ENCODE results near the gene TPRG1. TPM values are rescaled to one million over a fixed set of nuclear protein-coding genes. Genes with fewer than 3 reads are reported as not detected.

Gene TPRG1
- total RNA-seq, 1 experiment from 2014 or later: 0.04 TPM

DNA sequence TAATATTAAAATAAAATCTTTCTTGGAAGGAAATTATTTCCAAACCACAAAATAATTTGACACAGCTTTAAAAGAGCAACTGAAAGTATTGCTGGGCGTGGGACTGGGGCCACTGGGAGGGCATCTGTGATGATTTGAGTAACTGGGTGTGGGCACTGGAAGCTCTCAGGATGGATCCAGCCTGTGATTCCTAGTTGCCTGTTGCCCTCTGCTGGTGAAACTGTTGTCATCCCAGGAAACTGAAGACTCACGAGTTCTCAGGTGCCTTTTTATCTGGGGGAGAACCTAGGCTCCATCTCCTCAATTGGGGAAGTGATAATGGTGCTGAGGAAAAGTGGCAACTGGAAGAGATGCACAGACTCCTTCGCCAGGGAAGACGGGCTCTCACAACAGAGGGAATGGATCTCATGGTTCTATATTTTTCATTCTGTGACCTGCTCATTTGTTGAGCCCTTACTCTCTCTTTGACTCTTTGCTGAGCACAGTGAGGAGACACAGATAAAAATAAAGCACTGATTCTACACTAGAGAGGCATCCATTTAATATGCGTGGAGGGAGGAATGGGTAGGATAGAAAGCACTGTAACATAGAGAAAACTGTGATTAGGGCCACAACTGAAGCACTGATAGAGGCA, 61.6 kb downstream of the TPRG1 start:
- Histone ChIP-seq H3K36me3 (no peaks in the 10 kb centered on the region), H3K4me1 (no peaks in the 10 kb centered on the region), H3K27ac (no peak overlapping the region), H3K9me3 (replicated peaks) (no peaks in the 10 kb centered on the region), H3K27me3 (no peaks in the 10 kb centered on the region), H3K4me3 (no peak overlapping the region)
- DNase-seq: peak; percentile 12 to 49

DNA sequence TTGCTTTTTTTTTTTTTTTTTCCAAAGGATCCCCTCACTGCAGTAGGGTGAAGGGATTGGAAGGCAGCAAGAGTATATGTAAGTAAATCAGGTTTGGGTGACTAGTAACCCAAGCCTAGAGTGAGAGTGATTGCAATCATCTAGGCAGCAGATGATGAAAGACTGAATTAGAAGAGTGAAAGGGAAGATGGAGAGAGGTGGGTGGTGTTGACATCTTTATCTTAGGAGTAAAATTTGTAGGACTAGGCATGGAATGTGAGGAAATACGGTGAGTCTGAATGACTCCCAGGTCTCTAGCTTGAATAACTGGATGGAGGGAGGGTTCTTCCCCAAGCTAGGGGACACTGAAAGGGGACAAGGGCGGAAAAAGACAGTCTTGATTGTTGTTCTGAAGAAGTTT, 63.4 kb downstream of the TPRG1 start:
- Histone ChIP-seq H3K4me1 (no peaks in the 10 kb centered on the region), H3K36me3 (no peaks in the 10 kb centered on the region), H3K27ac (no peak overlapping the region), H3K27me3 (no peaks in the 10 kb centered on the region), H3K9me3 (replicated peaks) (no peaks in the 10 kb centered on the region), H3K4me3 (no peak overlapping the region)
- no peak for DNase-seq

DNA sequence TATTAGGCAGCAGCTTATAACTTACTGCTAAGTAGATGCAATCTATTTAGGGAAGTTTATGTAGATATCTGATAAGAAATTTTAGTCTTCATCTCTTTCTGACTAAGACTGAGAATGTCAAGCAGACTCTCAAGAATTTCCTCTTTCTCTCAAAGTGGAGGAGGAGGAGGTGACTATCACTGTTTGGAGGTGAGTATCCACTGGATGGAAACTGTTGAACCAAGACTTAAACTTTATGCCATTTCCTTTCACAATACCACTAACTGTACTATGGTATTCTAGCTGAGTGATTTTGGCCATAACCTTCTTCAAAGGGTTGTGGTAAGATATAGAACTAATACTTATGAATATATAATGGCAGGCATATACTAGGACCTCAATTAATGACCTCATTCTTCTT, 64.6 kb downstream of the TPRG1 start:
- no peak overlapping the region for H3K4me3 ChIP-seq
- no peak for DNase-seq

DNA sequence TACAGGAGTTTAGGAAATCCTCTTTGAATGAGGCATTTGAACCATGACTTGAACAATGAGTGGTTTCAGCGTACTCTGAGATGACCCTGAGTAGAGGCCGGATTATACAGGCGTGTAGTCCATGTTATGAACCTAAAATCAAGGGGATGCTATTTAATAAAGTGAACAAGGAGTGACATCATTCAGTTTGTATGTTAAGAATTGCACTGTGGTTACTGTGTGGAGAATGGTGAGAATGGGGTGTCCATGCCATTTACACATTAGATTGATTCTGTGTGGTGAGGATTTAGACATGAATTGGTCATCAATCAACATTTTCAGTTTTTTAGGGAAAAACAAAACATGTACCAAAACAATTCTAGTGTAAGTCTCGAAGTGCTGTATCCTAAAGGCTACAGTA, 65.8 kb downstream of the TPRG1 start:
- H3K9me3 ChIP-seq (replicated peaks): no peaks in the 10 kb centered on the region
- H3K4me3 ChIP-seq: no peak overlapping the region
- H3K4me1 ChIP-seq: no peaks in the 10 kb centered on the region
- no peaks in the 10 kb centered on the region for H3K36me3 ChIP-seq
- no peaks in the 10 kb centered on the region for H3K27me3 ChIP-seq
- no peak for DNase-seq
- H3K27ac ChIP-seq: no peak overlapping the region

More for the DNA sequence above, 64.6 kb downstream of the TPRG1 start:
- Histone ChIP-seq H3K27me3 (no peaks in the 10 kb centered on the region), H3K27ac (no peak overlapping the region), H3K9me3 (replicated peaks) (no peaks in the 10 kb centered on the region), H3K4me1 (no peaks in the 10 kb centered on the region), H3K36me3 (no peaks in the 10 kb centered on the region)

DNA sequence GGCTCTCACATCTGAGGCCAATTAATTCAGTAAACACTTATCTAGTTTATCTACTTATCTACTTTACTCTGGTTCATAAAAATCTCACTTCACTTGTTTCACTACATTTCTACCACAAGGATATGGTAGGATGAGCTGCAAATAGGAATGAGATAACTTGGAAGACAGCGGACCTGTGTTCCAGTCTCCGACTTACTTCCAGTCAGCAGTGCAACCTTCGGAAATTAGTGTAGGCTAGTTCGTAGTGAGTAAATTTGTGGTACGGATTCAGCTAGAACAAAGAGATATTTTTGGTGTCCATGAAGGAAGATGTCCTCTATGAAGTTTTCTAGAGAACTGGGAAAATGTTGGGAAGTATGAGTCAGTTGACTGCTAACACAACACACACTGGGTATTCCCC, 66.3 kb downstream of the TPRG1 start:
- H3K36me3 ChIP-seq: no peaks in the 10 kb centered on the region
- DNase-seq: no peak
- H3K9me3 ChIP-seq (replicated peaks): no peaks in the 10 kb centered on the region
- no peak overlapping the region for H3K27ac ChIP-seq
- no peaks in the 10 kb centered on the region for H3K27me3 ChIP-seq
- H3K4me3 ChIP-seq: no peak overlapping the region
- H3K4me1 ChIP-seq: no peaks in the 10 kb centered on the region

DNA sequence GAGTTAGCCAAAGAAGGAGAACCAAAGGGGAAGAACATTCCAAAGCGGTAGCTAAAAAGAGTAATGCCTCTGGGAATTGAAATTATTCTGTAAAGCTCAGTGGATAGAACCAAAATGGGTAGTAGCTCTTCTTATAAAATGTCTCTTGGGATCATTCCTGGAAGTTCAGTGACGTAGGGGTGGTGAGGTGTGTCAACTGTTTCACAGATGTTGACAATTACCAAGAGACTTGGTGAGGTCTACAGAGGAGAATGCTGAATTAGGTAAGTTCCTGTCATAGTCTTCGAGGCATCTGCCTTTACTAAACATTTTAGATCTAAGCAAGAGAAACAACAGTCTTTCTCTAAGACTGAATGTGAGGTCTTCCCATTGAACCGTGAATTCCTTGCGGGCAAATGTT, 67.8 kb downstream of the TPRG1 start:
- Histone ChIP-seq H3K27ac (no peak overlapping the region), H3K27me3 (no peaks in the 10 kb centered on the region), H3K4me1 (no peaks in the 10 kb centered on the region), H3K9me3 (replicated peaks) (no peaks in the 10 kb centered on the region), H3K4me3 (no peak overlapping the region), H3K36me3 (no peaks in the 10 kb centered on the region)
- DNase-seq: no peak

DNA sequence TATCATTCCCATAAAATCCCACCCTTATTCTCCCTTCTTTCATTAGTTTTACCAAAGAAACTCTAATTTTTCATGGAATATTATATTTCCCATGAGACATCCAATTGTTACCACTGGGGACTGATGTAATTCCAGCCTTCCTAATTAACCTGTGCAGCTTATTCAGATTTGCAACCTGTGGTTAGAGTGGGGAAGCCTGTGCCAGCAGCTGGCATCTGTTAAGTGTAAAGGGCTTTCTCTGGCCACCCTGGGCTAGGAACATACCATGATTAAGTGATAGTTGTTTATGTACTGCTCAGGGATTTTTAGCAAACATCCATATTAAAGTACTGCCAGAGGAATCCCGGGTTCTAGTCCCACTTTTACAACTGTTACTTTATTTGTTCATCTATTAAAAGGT, 78.2 kb downstream of the TPRG1 start:
- Histone ChIP-seq H3K4me3 (no peak overlapping the region), H3K36me3 (no peaks in the 10 kb centered on the region), H3K4me1 (no peaks in the 10 kb centered on the region), H3K27me3 (no peaks in the 10 kb centered on the region), H3K9me3 (replicated peaks) (no peaks in the 10 kb centered on the region), H3K27ac (no peak overlapping the region)
- DNase-seq: peak in 1 of 2 experiments; percentile 20

DNA sequence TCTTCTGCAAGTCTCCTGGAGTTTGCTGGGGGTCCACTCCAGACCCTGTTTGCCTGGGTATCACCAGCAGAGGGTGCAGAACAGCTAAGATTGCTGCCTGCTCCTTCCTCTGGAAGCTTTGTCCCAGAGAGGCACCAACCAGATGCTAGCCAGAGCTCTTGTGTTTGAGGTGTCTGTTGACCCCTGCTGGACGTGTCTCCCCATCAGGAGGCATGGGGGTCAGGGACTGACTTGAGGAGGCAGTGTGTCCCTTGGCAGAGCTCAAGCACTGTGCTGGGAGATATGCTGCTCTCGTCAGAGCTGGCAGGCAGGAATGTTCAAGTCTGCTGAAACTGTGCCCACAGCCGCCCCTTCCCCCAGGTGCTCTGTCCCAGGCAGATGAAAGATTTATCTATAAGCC, 86.5 kb downstream of the TPRG1 start:
- no peaks in the 10 kb centered on the region for H3K36me3 ChIP-seq
- H3K4me3 ChIP-seq: no peak overlapping the region
- no peak for DNase-seq
- H3K4me1 ChIP-seq: peaks cover 11% of the 10 kb centered on the region
- H3K27me3 ChIP-seq: no peaks in the 10 kb centered on the region
- no peaks in the 10 kb centered on the region for H3K9me3 ChIP-seq (replicated peaks)
- no peak overlapping the region for H3K27ac ChIP-seq

DNA sequence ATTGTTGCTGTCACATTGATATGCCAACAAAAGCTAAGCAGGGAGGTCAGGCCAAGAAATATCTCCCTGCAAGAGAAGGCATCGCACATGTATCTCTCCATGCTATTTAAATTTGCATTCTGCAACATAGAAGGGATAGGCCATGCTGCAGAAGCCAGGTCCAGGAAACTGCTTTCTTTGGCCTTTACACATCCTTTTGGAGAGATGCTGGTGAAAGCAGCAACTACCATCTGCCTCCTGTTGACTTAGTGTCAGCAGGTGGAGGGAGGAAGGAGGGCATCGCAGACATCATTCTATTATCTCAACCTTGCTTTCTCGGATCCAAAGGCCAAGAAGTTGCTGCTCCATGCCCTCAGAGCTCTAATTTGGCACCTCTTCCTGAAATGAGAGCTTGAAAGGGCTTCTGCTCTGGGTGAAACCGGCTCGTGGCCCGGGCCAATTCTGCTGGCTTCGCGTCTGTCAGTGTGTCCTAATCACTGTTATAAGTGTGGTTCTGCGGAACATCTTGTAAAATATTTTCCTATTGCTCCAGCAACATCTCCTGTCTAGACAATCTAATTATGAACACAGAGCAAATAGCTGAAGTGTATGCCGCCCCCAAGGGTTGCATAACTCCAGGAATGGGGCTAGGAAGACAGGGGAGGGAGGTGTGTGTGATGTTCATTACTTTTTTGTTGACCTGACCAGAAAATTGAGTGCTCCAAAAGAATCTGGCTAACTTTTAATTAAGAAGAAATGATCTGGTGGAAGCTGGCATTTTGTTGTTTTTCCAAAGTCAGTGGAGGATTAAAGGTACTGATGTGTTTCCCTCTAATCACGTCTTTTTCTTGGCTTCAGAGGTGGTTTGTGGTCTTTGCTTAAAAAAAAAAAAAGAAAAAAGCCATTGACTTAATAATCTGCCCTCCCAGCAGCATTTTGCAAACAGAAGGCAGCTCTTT, 89.1 kb downstream of the TPRG1 start:
- H3K36me3 ChIP-seq: no peaks in the 10 kb centered on the region
- no peak overlapping the region for H3K4me3 ChIP-seq
- no peaks in the 10 kb centered on the region for H3K27me3 ChIP-seq
- no peak for DNase-seq
- H3K27ac ChIP-seq: no peak overlapping the region
- H3K9me3 ChIP-seq (replicated peaks): no peaks in the 10 kb centered on the region
- peaks cover 13% of the 10 kb centered on the region for H3K4me1 ChIP-seq

DNA sequence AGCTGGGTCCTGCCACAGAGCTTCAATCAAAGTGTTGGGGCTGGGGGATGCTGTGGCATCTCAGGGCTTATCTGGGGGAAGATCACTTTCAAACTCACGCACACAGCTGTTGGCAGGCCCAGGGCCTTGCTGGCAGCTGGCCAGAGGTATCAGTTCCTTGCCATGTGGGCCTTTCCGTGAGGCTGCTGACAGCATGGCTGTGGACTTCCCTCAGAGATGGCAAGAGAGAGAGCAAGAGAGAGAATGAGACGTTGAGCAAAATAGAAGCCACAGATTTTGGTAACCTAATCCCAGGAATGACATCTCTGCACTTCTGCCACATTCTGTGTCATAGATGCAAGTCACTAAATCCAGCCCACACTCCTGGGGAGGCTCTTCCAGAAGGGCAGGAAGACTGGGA, 91.0 kb downstream of the TPRG1 start:
- no peaks in the 10 kb centered on the region for H3K36me3 ChIP-seq
- H3K27ac ChIP-seq: 0 out of 2 replicates have a peak overlapping the region, but pooled peaks have one; percentile 33
- peaks cover 13% of the 10 kb centered on the region for H3K4me1 ChIP-seq
- H3K27me3 ChIP-seq: no peaks in the 10 kb centered on the region
- no peaks in the 10 kb centered on the region for H3K9me3 ChIP-seq (replicated peaks)
- H3K4me3 ChIP-seq: no peak overlapping the region
- DNase-seq: peak; percentile 79 to 88

DNA sequence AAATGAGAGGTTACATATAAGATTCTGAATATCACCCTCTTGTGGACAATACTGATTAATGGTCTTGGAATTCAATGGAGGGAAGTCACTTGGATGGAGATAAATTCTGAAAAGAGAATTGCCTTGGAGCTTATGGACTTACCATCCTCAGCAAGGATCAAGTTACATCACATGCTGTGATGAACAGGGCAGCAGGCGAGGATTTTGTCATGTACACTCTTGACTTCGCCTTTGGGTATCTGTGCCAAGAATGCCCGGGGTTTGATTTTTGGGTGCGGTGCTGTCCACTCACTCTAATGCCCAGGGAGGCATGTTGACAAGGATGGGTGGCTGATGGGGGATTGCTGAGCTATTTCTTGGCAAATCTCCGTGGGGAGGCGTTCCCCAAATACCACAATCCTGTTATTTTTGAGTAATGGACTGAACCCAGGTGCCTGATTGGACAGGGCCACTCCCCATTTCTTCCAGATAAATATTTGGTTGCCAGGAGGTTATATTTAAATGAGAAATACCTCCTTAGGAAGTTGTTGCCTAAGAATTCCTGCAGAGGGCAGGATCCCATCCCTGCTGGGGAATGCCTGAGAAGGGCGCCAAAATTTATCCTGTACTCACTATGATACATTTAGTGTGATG, 96.3 kb downstream of the TPRG1 start:
- Histone ChIP-seq H3K27ac (no peak overlapping the region), H3K4me3 (no peak overlapping the region), H3K27me3 (no peaks in the 10 kb centered on the region), H3K4me1 (peaks cover 3% of the 10 kb centered on the region), H3K36me3 (no peaks in the 10 kb centered on the region), H3K9me3 (replicated peaks) (no peaks in the 10 kb centered on the region)
- DNase-seq: no peak

DNA sequence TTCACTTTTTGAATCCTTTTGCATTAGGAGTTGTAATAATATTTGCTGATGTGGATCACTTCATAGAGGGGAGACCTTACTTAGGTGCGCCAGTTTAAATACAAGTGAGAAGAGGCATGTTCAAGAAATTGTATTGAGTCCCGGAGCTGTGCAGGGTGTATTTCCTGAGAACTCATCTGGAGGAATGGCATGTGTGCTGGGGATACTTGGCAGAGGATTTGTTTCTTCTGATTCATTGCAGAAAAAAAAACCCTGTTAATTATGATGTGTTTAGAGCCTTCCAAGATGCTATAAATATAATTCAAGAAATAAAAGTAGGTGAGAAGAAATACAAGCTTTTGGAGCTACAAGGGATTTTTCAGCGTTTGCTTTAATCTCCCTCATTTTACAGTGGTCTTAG, 97.6 kb downstream of the TPRG1 start:
- Histone ChIP-seq H3K27me3 (no peaks in the 10 kb centered on the region), H3K4me3 (no peak overlapping the region), H3K4me1 (no peaks in the 10 kb centered on the region), H3K9me3 (replicated peaks) (no peaks in the 10 kb centered on the region), H3K36me3 (no peaks in the 10 kb centered on the region), H3K27ac (no peak overlapping the region)
- DNase-seq: no peak

DNA sequence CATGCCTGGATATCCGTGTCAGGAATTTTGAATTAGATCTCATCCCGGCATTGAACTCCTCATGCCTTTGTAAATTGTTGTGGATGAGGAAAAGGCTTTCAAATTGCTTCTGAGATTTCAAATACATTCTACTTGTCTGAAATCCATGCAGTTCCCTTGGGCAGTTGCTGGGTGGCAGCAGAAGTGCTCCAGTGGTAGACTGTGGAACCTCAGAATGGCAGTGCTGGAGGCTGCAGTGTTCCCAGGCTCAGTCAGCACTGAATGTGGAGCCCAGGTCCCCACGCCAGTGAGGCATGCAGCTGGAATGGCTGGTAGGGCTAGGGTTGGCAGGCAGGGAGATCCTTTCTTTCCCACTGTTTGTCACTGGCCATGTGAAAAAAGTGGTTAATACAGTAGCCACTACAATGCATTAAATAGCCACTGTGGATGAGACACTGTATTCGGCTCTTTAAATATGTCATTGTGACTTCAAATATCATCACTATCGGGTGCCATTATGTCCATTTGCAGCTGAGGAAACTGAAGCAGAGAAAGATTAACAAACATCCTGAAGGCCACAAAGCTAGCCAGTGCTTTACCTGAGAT, 98.6 kb downstream of the TPRG1 start:
- H3K4me1 ChIP-seq: no peaks in the 10 kb centered on the region
- no peaks in the 10 kb centered on the region for H3K36me3 ChIP-seq
- no peak overlapping the region for H3K4me3 ChIP-seq
- H3K9me3 ChIP-seq (replicated peaks): no peaks in the 10 kb centered on the region
- H3K27ac ChIP-seq: no peak overlapping the region
- H3K27me3 ChIP-seq: no peaks in the 10 kb centered on the region
- DNase-seq: peak; percentile 49 to 62

DNA sequence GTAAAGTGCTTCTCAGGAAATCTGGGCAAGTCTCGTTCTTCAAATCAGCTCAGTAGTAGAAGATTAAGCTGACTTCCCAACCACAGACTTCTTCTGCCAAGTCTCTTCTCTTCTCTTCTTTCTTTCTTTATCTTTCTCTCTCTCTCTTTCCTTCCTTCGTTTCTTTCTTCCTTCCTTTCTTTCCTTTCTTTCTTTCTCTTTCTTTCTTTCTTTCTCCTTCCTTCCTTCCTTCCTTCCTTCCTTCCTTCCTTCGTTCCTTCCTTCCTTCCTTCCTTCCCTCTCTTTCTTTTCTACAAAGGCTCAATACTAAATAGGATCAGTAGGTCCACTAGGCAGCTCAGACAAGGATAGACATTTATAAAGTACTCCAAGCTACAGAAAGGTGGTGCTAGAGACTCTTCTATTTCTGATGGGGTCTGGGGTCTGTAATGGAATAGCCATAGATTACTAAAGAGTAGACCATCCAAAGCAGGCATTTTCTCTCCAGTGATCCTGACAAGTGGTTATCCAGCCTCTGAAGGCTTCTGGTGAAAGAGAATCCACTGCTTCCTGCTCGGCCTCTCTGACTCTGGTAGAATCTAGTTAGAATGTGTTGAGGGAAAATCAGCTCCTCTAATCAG, 100.8 kb downstream of the TPRG1 start:
- Histone ChIP-seq H3K4me1 (peaks cover 3% of the 10 kb centered on the region; the same call in 1 of the 2 replicates), H3K36me3 (no peaks in the 10 kb centered on the region), H3K27ac (no peak overlapping the region), H3K4me3 (no peak overlapping the region), H3K9me3 (replicated peaks) (no peaks in the 10 kb centered on the region), H3K27me3 (no peaks in the 10 kb centered on the region)
- DNase-seq: peak in 1 of 2 experiments; percentile 48
